GM21576 (cell line): ENCODE results near the gene POC5.
A peak's percentile ranks its signal among the peaks of the same experiment; 100 is the strongest.
"Not testable (repeated sequence)": the region's sequence is repeated elsewhere in the genome, so short reads cannot be mapped to it uniquely, and the experiment has no call there.

Source experiments
- ATAC-seq: cut with Tn5 transposase; IDR thresholded peaks from one replicate; pipeline ENCODE4 v1.9.1; 2021; ENCODE audit warnings: mild to moderate bottlenecking, moderate library complexity; ENCODE audit not compliant: unreplicated experiment

The POC5 gene

GRCh38 chr5:75717082-75717922, at the start of gene POC5:
POC5 (minus strand) TSS chr5:75717437; CDS start chr5:75712937, 4,500 bp downstream.
- ATAC-seq, result peak; percentile 93

GRCh38 chr5:75758116-75758515, 40.9 kb upstream of the POC5 start:
- ATAC-seq, result no peak

- ATAC-seq, result no peak
Observed at GRCh38 chr5:75756981-75757380, 39.7 kb upstream of the POC5 start.

- no peak for ATAC-seq
Observed at GRCh38 chr5:75756211-75756610, 39.0 kb upstream of the POC5 start.

GRCh38 chr5:75753182-75753581, 35.9 kb upstream of the POC5 start:
- ATAC-seq, result no peak

GRCh38 chr5:75744355-75744754, 27.1 kb upstream of the POC5 start:
- no peak for ATAC-seq

- ATAC-seq, result no peak
Observed at GRCh38 chr5:75736273-75736672, 19.0 kb upstream of the POC5 start.

GRCh38 chr5:75734913-75735789, 17.9 kb upstream of the POC5 start:
- no peak for ATAC-seq

- no peak for ATAC-seq
Observed at GRCh38 chr5:75733767-75734166, 16.5 kb upstream of the POC5 start.

GRCh38 chr5:75731515-75731914, 14.3 kb upstream of the POC5 start:
- not testable (repeated sequence) for ATAC-seq

GRCh38 chr5:75729321-75729720, 12.1 kb upstream of the POC5 start:
- ATAC-seq, result no peak

GRCh38 chr5:75727931-75728330, 10.7 kb upstream of the POC5 start:
- no peak for ATAC-seq

- ATAC-seq, result not testable (repeated sequence)
Observed at GRCh38 chr5:75726224-75726623, 9.0 kb upstream of the POC5 start.

GRCh38 chr5:75723378-75723777, 6.1 kb upstream of the POC5 start:
- no peak for ATAC-seq

GRCh38 chr5:75721573-75721972, 4.3 kb upstream of the POC5 start:
- no peak for ATAC-seq

- no peak for ATAC-seq
Observed at GRCh38 chr5:75720882-75721281, 3.6 kb upstream of the POC5 start.

- ATAC-seq, result no peak
Observed at GRCh38 chr5:75716715-75717081, 539 bp downstream of the POC5 start.

- no peak for ATAC-seq
Observed at GRCh38 chr5:75712091-75712490, 5.1 kb downstream of the POC5 start.

GRCh38 chr5:75711151-75711550, 6.1 kb downstream of the POC5 start:
- no peak for ATAC-seq

GRCh38 chr5:75710637-75711036, 6.6 kb downstream of the POC5 start:
- ATAC-seq, result no peak

- ATAC-seq, result no peak
Observed at GRCh38 chr5:75707911-75708509, 9.2 kb downstream of the POC5 start.

- ATAC-seq, result no peak
Observed at GRCh38 chr5:75706775-75707174, 10.5 kb downstream of the POC5 start.
